K562 (cell line): ENCODE measurements around the gene PMVK. TPM values are rescaled to one million over a fixed set of nuclear protein-coding genes. Genes with fewer than 3 reads are reported as not detected.

Experiments
- ATAC-seq: fragments of 200-7000 bp; cut with Tn5 transposase; 3 replicates; pipeline ENCODE4 v1.9.1; 2020; ENCODE audit warnings: moderate library complexity
- BruUV-seq: library from RNA; stranded (reverse); fragments of 400-500 nt; replicated peaks from 2 replicates; lab custom pipeline; 2021; lab: Mats Ljungman, UMichigan
- CTCF ChIA-PET: fragments of 300-600 bp; formaldehyde crosslinking; extraction: SDS; loops from one replicate; lab custom pipeline; 2021; ENCODE audit warnings: low intra/inter-chr PET ratio; lab: Yijun Ruan, JAX
- POLR2A ChIA-PET: fragments of 300-600, 350-650 bp; sonication (Branson Sonifier 250); formaldehyde crosslinking; extraction: SDS; loops from one replicate; lab custom pipeline; 2021; ENCODE audit warnings: antibody characterized with exemption, inconsistent platforms; lab: Yijun Ruan, JAX
- DNase-seq, 4 experiments: peaks; one replicate each; pipeline versions ENCODE4 v3.0.0 to v3.0.0-alpha.2; 2011 to 2018; ENCODE audit warnings: low spot score in 3 of 4, mixed read lengths in 3 of 4; ENCODE audit errors: extremely low read depth in 1 of 4
- FAIRE-seq: peaks from 2 replicates; lab custom pipeline; 2011; peaks lifted over from hg19 to GRCh38; lab: Jason Lieb, UNC
- H2AFZ ChIP-seq: 2 replicates; pipeline ENCODE4 v1.6.0; 2011; ENCODE audit warnings: low read depth, low read length, control low read depth, inconsistent platforms
- H3K27ac ChIP-seq: fragments of 200-600 bp; 3 replicates; pipeline ENCODE4 v1.8.0; 2011; ENCODE audit warnings: low read depth, mild to moderate bottlenecking, control low read depth, inconsistent platforms, low read length, moderate library complexity, mixed read lengths; ENCODE audit errors: extremely low read depth
- H3K27me3 ChIP-seq, 2 experiments: fragments of 300-600 bp in 1 of 2; 2 replicates in 1 of 2; 3 replicates in 1 of 2; pipeline versions ENCODE4 v1.6.0 to v1.8.0; 2011; ENCODE audit warnings: inconsistent platforms in 2 of 2, low read length in 2 of 2, mild to moderate bottlenecking in 1 of 2, mixed read lengths in 1 of 2, moderate library complexity in 1 of 2; ENCODE audit not compliant: control insufficient read depth in 2 of 2, insufficient read depth in 2 of 2
- H3K36me3 ChIP-seq: fragments of 300-600 bp; 3 replicates; pipeline ENCODE4 v1.8.0; 2011; ENCODE audit warnings: mild to moderate bottlenecking, low read length, inconsistent platforms; ENCODE audit not compliant: control insufficient read depth, insufficient read depth
- H3K4me1 ChIP-seq, 2 experiments: fragments of 200-600 bp in 1 of 2; replicated peaks in 1 of 2; 2 replicates in 1 of 2; 3 replicates in 1 of 2; pipeline versions ENCODE4 v1.5.1 to v1.8.0; 2011; ENCODE audit warnings: inconsistent platforms in 2 of 2, low read length in 2 of 2, mild to moderate bottlenecking in 1 of 2, mixed read lengths in 1 of 2, moderate library complexity in 1 of 2; ENCODE audit not compliant: control insufficient read depth in 2 of 2, insufficient read depth in 2 of 2
- H3K4me2 ChIP-seq: 2 replicates; pipeline ENCODE4 v1.6.1; 2011; ENCODE audit warnings: low read length, control low read depth, inconsistent platforms, mixed read lengths; ENCODE audit not compliant: insufficient read depth
- H3K4me3 ChIP-seq: fragments of 200-600 bp; sonication (generic), shearing (Covaris generic); 2 replicates; pipeline ENCODE4 v1.5.1; 2016; ENCODE audit warnings: control low read depth, inconsistent platforms
- H3K79me2 ChIP-seq: fragments of 200-600 bp; 3 replicates; pipeline ENCODE4 v1.8.0; 2011; ENCODE audit warnings: low read length, inconsistent platforms; ENCODE audit not compliant: control insufficient read depth, insufficient read depth
- H3K9ac ChIP-seq, 2 experiments: 2 replicates each; pipeline versions ENCODE4 v1.6.0 to v1.6.1; 2011; ENCODE audit warnings: low read depth in 2 of 2, low read length in 2 of 2, control low read depth in 1 of 2, inconsistent platforms in 1 of 2, mild to moderate bottlenecking in 1 of 2, mixed read lengths in 1 of 2; ENCODE audit not compliant: insufficient read depth in 1 of 2
- H3K9me1 ChIP-seq: one replicate; pipeline ENCODE4 v1.6.0; 2011; ENCODE audit warnings: inconsistent platforms, mild to moderate bottlenecking, low read length, moderate library complexity; ENCODE audit not compliant: control insufficient read depth, insufficient read depth
- H3K9me3 ChIP-seq: replicated peaks from 2 replicates; pipeline ENCODE4 v1.5.1; 2011; ENCODE audit warnings: low read depth, low read length, inconsistent platforms; ENCODE audit not compliant: control insufficient read depth, insufficient read depth
- H4K20me1 ChIP-seq: replicated peaks from 2 replicates; pipeline ENCODE4 v1.6.1; 2011; ENCODE audit warnings: low read length, inconsistent platforms, mixed read lengths; ENCODE audit not compliant: control insufficient read depth, insufficient read depth
- ARHGAP35 ChIP-seq: fragments of 450-650 bp; IDR thresholded peaks from 2 replicates; pipeline ENCODE4 v1.6.1; 2018; ENCODE audit not compliant: partially characterized antibody
- BMI1 ChIP-seq: fragments of 150-350 bp; IDR thresholded peaks from 2 replicates; pipeline ENCODE4 v1.6.1; 2014; ENCODE audit warnings: low read length
- ESRRB ChIP-seq: fragments of 250-450 bp; sonication (Bioruptor Pico); IDR thresholded peaks from 2 replicates; pipeline ENCODE4 v1.5.0; 2020; ENCODE audit warnings: mild to moderate bottlenecking, moderate library complexity, borderline replicate concordance
- GABPB2 ChIP-seq: fragments of 250-450 bp; sonication (Bioruptor Pico); conservative IDR thresholded peaks from 2 replicates; pipeline ENCODE4 v1.5.1; 2021; ENCODE audit warnings: mild to moderate bottlenecking
- HMGN3 ChIP-seq: IDR thresholded peaks from 2 replicates; pipeline ENCODE4 v1.6.1; 2011; ENCODE audit warnings: borderline replicate concordance, low read depth, mild to moderate bottlenecking, mixed read lengths, low read length; ENCODE audit not compliant: insufficient read length; ENCODE audit errors: extremely low read depth
- IRF9 ChIP-seq: fragments of 450-650 bp; IDR thresholded peaks from 2 replicates; pipeline ENCODE4 v1.6.1; 2016; ENCODE audit warnings: missing biosample characterization, missing genetic modification characterization
- MEIS2 ChIP-seq: fragments of 450-650 bp; IDR thresholded peaks from 2 replicates; pipeline ENCODE4 v1.6.1; 2014; ENCODE audit warnings: mild to moderate bottlenecking; ENCODE audit not compliant: partially characterized antibody
- NBN ChIP-seq: fragments of 450-650 bp; IDR thresholded peaks from 2 replicates; pipeline ENCODE4 v1.6.1; 2016; ENCODE audit warnings: low read depth, mild to moderate bottlenecking
- NKRF ChIP-seq: fragments of 450-650 bp; IDR thresholded peaks from 2 replicates; pipeline ENCODE4 v1.6.1; 2016; ENCODE audit warnings: borderline replicate concordance
- POLR2H ChIP-seq: IDR thresholded peaks from 2 replicates; pipeline ENCODE4 v1.6.1; 2016; ENCODE audit warnings: missing genetic modification characterization, low read depth, mild to moderate bottlenecking, control low read depth, missing compliant biosample characterization, moderate library complexity
- PURB ChIP-seq: sonication (generic); formaldehyde crosslinking; IDR thresholded peaks from 2 replicates; pipeline ENCODE4 v1.9.0; 2021; ENCODE audit warnings: low read depth, mild to moderate bottlenecking, missing genetic modification reagents
- RBM25 ChIP-seq: fragments of 200-400 bp; formaldehyde crosslinking; IDR thresholded peaks from 2 replicates; pipeline ENCODE4 v1.6.1; 2018; ENCODE audit warnings: low read length, low read depth, moderate library complexity; ENCODE audit not compliant: severe bottlenecking
- ZNF232 ChIP-seq: sonication (generic); formaldehyde crosslinking; IDR thresholded peaks from 2 replicates; pipeline ENCODE4 v1.8.0; 2022; ENCODE audit warnings: mild to moderate bottlenecking, missing genetic modification reagents
- ZNF785 ChIP-seq: fragments of 250-450 bp; sonication (Bioruptor Pico); IDR thresholded peaks from 2 replicates; pipeline ENCODE4 v1.4.0; 2020; ENCODE audit warnings: mild to moderate bottlenecking
- WGBS: fragments of 100-300 bp; shearing (Covaris generic); methylation state at CpG from one replicate; pipeline ENCODE4 v1.1.6; 2016; ENCODE audit warnings: low coverage, mixed read lengths; ENCODE audit not compliant: insufficient coverage; ENCODE audit errors: missing lambda C conversion rate; 5-methylcytosine and 5-hydroxymethylcytosine counted together
- in situ Hi-C: fragments of 300-500 bp; cut with MboI; formaldehyde crosslinking; loops from 4 replicates; pipeline ENCODE4 v1.15.0; 2018; ENCODE audit warnings: inconsistent platforms, mixed read lengths
- intact Hi-C: fragments of 100-400 bp; cut with micrococcal nuclease; formaldehyde crosslinking; loops from 2 replicates; pipeline ENCODE4 v1.14.2; 2022
- polyA plus RNA-seq, 8 experiments: library from polyadenylated mRNA; depleted of rRNA in 4 of 8; stranded (reverse) in 5 of 8; unstranded in 3 of 8; fragments of >200 nt; fragmentation: Nextera tagmentation in 2 of 8; fragmentation: Illumina TruSeq in 1 of 8; extraction: Ambion mirVana in 2 of 8; extraction: Trizol in 1 of 8; gene quantifications; 2 replicates each; pipeline versions ENCODE4 v1.2.1 to v1.2.3, GENCODE V29; 2011 to 2014; ENCODE audit warnings: inconsistent platforms in 1 of 8, missing spikeins in 1 of 8
- total RNA-seq, 7 experiments: library from RNA; depleted of rRNA in 6 of 7; stranded (reverse); fragments of >200 nt in 6 of 7; fragmentation: Illumina TruSeq in 2 of 7; extraction: Trizol in 2 of 7; gene quantifications; 2 replicates each; pipeline versions ENCODE4 v1.2.1 to v1.2.3, GENCODE V29; 2011 to 2021; ENCODE audit warnings: low replicate concordance in 1 of 7
- TF ChIP-seq, protein P1 (sequence below), 2 experiments: fragments of 450-650 bp in 1 of 2; sonication (generic) in 1 of 2; formaldehyde crosslinking in 1 of 2; IDR thresholded peaks in 1 of 2; conservative IDR thresholded peaks in 1 of 2; 2 replicates each; pipeline versions ENCODE4 v1.6.1 to v1.8.1; 2016 to 2023; ENCODE audit warnings: mild to moderate bottlenecking in 2 of 2, moderate library complexity in 2 of 2, inconsistent platforms in 1 of 2, missing genetic modification reagents in 1 of 2

The PMVK gene
- total and polyA plus RNA-seq, 9 of the 15 experiments (the other 6 are each of a cell fraction or from before 2014, with no cell fraction given), result 1.1 to 15.3 (median 6.3) TPM

DNA sequence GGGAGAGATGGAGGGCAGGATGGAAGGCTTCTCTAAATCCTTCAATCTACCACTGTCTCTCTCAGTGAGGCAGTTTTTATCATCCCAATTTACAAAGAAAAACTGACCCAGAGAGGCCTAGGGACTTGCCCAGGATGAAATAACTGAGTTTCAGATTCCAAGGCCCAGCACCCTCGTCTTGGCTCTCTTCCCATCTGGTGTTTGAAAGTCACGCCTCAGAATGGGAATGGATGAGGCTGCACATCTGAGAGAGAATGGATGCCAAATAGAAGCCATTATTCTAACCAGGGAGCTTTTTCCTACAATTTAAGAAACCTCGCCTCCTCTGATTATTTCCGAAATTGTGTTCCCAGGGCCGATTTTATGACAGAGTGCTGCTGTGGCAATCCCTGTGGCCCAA, 55.8 kb downstream of the PMVK start:
- no peak overlapping the region for H3K4me3 ChIP-seq
- BruUV-seq, result no TSS peak
- H3K27ac ChIP-seq, result no peak overlapping the region
- H3K27me3 ChIP-seq, result peaks cover 0 to 30% of the 10 kb centered on the region in 2 experiments; a peak in 2 of 5 replicates
- no peak for FAIRE-seq
- H3K79me2 ChIP-seq, result no peaks in the 10 kb centered on the region
- no peak for ATAC-seq
- 36% methylated on average over 5 of the region's 5 CpGs for WGBS
- H3K4me1 ChIP-seq, result peaks cover 18 to 21% of the 10 kb centered on the region in 2 experiments
- TF ChIP-seq ESRRB (CRISPR knock-in tag), result no peak
- no peak for TF ChIP-seq POLR2H (tag)
- TF ChIP-seq, protein P1, sequence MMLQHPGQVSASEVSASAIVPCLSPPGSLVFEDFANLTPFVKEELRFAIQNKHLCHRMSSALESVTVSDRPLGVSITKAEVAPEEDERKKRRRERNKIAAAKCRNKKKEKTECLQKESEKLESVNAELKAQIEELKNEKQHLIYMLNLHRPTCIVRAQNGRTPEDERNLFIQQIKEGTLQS (IDR thresholded peaks at IDR 0.05), result no peak
- TF ChIP-seq, protein P1 (CRISPR knock-in tag; conservative IDR thresholded peaks at IDR 0.05), result no peak
- TF ChIP-seq NKRF, result no peak
- TF ChIP-seq ARHGAP35, result no peak
- TF ChIP-seq RBM25, result no peak
- no peak for TF ChIP-seq BMI1
- TF ChIP-seq MEIS2, result no peak
- TF ChIP-seq GABPB2 (CRISPR knock-in tag), result no peak
- TF ChIP-seq ZNF785 (CRISPR knock-in tag), result no peak
- TF ChIP-seq PURB (CRISPR knock-in tag), result no peak
- no peak for TF ChIP-seq IRF9 (tag)
- no peak for TF ChIP-seq NBN
- TF ChIP-seq ZNF232, result no peak
- no peak for TF ChIP-seq HMGN3
- TF ChIP-seq, all 486 proteins: peak for 0
- H4K20me1 ChIP-seq, result 0 out of 2 replicates have a peak, but pooled peaks cover 2% of the 10 kb centered on the region
- POLR2A ChIA-PET, result interaction anchor here (0.7 to 1.2 kb wide), 2 partner anchors 12 to 32 kb away, joined by 3 read pairs; no protein-coding TSS in a partner anchor
- in situ Hi-C loops, result loop anchor here (5.0 kb wide), 1 partner anchor 113 kb away; no protein-coding TSS in a partner anchor
- no peak overlapping the region for H3K4me2 ChIP-seq
- CTCF ChIA-PET, result no interaction called here
- H3K9ac ChIP-seq, result no peak overlapping the region
- H3K36me3 ChIP-seq, result no peaks in the 10 kb centered on the region
- H3K9me3 ChIP-seq, result no peaks in the 10 kb centered on the region
- DNase-seq, result no peak
- no peak overlapping the region for H2AFZ ChIP-seq
- H3K9me1 ChIP-seq, result peaks cover 3% of the 10 kb centered on the region
- intact Hi-C loops, result no loop called here
